Nephron progenitor cell (in vitro differentiated cells): Measurements from ENCODE around the gene EEFSEC.

Experiments
- DNase-seq: peaks from one replicate; pipeline ENCODE4 v3.0.0; 2021
- H3K27ac Mint-ChIP-seq: 2 replicates; pipeline ENCODE4 v1.8.0; 2021; ENCODE audit warnings: mild to moderate bottlenecking, moderate library complexity, mixed read lengths
- H3K27me3 Mint-ChIP-seq: 2 replicates; pipeline ENCODE4 v1.8.0; 2021; ENCODE audit warnings: mild to moderate bottlenecking, low read depth, mixed read lengths; ENCODE audit not compliant: poor library complexity
- H3K36me3 Mint-ChIP-seq: 2 replicates; pipeline ENCODE4 v1.8.0; 2021; ENCODE audit warnings: low read depth, mixed read lengths
- H3K4me1 Mint-ChIP-seq: 2 replicates; pipeline ENCODE4 v1.8.0; 2021; ENCODE audit warnings: mixed read lengths
- H3K4me3 Mint-ChIP-seq: 2 replicates; pipeline ENCODE4 v1.8.0; 2021; ENCODE audit warnings: mild to moderate bottlenecking, moderate library complexity, mixed read lengths
- H3K9me3 Mint-ChIP-seq: 2 replicates; pipeline ENCODE4 v1.8.0; 2021; ENCODE audit warnings: mild to moderate bottlenecking, moderate library complexity, mixed read lengths
- TF ChIP-seq, protein P1 (sequence below): fragments of 200-600 bp; sonication (generic); IDR thresholded peaks from 2 replicates; pipeline ENCODE4 v1.5.0; 2021; ENCODE audit warnings: antibody characterized with exemption

EEFSEC gene

DNA sequence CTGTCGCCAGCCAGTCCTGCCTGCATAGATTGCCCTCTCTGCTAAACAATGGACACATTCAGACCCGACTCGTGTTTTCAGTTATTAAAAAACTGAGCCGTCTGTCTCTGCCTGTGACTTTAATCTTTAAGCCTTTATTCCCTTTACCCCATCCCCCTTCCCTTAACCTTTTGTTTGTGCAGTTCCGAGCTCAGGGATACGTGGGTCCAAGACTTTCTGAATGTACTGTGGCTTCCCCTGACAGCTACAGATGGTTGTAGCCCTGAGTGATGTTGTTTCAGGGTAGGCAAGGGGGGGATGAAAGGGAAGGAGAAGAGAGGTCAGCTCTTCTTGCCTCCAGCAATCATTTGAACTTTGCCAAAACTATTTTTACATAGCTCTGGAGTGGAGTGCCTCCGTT lies 44.6 kb downstream of the EEFSEC start:
- no peaks in the 10 kb centered on the region for H3K36me3 Mint-ChIP-seq
- H3K4me1 Mint-ChIP-seq, result peaks cover 25% of the 10 kb centered on the region
- TF ChIP-seq, protein P1, sequence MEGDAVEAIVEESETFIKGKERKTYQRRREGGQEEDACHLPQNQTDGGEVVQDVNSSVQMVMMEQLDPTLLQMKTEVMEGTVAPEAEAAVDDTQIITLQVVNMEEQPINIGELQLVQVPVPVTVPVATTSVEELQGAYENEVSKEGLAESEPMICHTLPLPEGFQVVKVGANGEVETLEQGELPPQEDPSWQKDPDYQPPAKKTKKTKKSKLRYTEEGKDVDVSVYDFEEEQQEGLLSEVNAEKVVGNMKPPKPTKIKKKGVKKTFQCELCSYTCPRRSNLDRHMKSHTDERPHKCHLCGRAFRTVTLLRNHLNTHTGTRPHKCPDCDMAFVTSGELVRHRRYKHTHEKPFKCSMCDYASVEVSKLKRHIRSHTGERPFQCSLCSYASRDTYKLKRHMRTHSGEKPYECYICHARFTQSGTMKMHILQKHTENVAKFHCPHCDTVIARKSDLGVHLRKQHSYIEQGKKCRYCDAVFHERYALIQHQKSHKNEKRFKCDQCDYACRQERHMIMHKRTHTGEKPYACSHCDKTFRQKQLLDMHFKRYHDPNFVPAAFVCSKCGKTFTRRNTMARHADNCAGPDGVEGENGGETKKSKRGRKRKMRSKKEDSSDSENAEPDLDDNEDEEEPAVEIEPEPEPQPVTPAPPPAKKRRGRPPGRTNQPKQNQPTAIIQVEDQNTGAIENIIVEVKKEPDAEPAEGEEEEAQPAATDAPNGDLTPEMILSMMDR, result no peak
- DNase-seq, result no peak
- no peak overlapping the region for H3K4me3 Mint-ChIP-seq
- no peaks in the 10 kb centered on the region for H3K9me3 Mint-ChIP-seq
- no peak overlapping the region for H3K27ac Mint-ChIP-seq
- no peaks in the 10 kb centered on the region for H3K27me3 Mint-ChIP-seq

DNA sequence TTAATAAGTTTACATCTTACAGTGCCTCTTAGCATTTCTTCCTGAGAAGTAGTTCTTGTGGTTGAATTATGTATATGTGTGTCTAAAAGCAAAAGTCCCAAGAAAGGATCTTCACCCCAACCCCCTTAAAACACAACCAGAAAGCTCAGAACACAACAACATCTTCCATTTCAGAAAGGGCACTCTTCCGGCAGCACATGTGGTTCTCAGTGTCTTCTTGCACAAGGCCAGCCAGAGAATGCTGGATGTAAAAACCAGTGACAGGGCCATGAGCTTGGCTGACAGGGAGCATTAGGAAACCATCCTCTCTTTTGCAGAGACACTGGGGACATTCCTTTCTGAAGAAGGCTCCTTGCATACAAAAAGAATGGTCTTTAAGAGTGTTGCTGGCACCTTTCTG lies 45.0 kb downstream of the EEFSEC start:
- Mint-ChIP-seq H3K27ac (no peak overlapping the region), H3K4me1 (peaks cover 25% of the 10 kb centered on the region), H3K4me3 (no peak overlapping the region), H3K27me3 (no peaks in the 10 kb centered on the region), H3K9me3 (no peaks in the 10 kb centered on the region), H3K36me3 (no peaks in the 10 kb centered on the region)
- TF ChIP-seq, protein P1, result no peak
- DNase-seq, result no peak

DNA sequence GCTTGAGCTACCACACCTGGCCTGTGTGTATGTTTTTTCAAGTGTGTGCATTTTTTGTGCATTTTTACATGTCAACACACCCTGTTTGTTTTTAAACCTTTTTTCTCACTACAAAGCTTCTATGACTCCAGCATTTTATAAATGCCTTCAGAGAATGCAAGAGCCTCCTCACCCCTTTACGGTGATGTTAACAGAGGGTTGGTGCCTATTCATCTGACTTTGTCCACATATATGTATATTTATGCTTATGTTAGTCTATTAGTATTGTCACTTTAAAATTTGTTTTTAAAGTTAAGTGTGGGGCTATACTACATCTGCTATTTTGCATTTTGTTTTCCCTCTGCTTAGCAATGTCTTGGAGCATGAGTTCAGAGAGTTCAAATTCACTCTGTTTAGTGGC lies 45.8 kb downstream of the EEFSEC start:
- H3K9me3 Mint-ChIP-seq, result no peaks in the 10 kb centered on the region
- peaks cover 25% of the 10 kb centered on the region for H3K4me1 Mint-ChIP-seq
- TF ChIP-seq, protein P1, result no peak
- H3K27ac Mint-ChIP-seq, result no peak overlapping the region
- H3K4me3 Mint-ChIP-seq, result no peak overlapping the region
- no peaks in the 10 kb centered on the region for H3K27me3 Mint-ChIP-seq
- DNase-seq, result no peak
- no peaks in the 10 kb centered on the region for H3K36me3 Mint-ChIP-seq

DNA sequence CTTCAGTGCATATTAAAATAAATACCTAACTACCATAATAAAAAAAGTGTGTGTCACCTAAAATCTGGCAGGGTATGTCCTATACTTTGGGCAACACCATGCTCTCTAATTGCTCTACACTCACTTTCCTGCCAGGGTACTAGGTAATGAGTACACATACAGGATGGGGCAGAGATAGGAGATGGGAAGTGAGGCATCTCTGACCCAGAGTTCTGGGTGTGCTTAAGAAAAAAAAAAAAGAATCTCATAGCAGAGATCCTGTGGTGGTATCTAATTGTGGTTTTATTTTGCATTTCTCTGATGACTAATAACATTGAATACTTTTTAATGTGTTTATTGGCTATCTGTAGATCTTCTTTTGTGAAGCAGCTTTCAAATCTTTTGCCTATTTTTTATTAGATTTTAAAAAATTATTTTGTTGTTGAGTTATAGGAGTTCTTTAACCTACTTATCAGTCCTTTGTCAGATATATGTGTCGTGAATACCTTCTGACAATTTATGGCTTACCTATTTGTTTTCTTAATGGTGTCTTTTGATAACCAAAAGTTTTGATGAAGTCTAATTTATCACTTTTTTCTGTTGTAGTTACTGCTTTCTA lies 48.0 kb downstream of the EEFSEC start:
- H3K4me3 Mint-ChIP-seq, result no peak overlapping the region
- no peaks in the 10 kb centered on the region for H3K27me3 Mint-ChIP-seq
- no peak for DNase-seq
- no peaks in the 10 kb centered on the region for H3K9me3 Mint-ChIP-seq
- TF ChIP-seq, protein P1, result no peak
- H3K36me3 Mint-ChIP-seq, result no peaks in the 10 kb centered on the region
- peaks cover 30% of the 10 kb centered on the region for H3K4me1 Mint-ChIP-seq
- no peak overlapping the region for H3K27ac Mint-ChIP-seq

DNA sequence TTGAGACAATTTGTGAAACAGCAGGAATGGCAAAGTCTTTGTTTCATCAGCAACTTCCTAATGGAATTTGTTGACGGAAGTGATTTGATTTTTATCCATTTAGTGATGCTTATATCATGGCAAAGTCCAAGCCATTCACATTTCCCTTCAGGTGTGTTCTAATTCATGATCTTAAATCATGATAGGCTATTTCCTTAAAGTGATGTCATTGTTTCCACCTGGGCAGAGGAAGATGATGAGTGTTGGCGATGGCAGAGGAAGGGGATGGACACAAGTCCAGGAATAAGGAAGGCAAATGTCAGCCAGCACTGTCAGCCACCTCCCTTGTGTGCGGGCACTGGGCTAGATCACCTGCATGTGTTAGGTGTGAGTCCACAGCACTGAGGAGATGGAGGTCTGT lies 49.9 kb downstream of the EEFSEC start:
- H3K9me3 Mint-ChIP-seq, result no peaks in the 10 kb centered on the region
- H3K36me3 Mint-ChIP-seq, result no peaks in the 10 kb centered on the region
- no peak overlapping the region for H3K27ac Mint-ChIP-seq
- TF ChIP-seq, protein P1, result no peak
- peaks cover 27% of the 10 kb centered on the region for H3K4me1 Mint-ChIP-seq
- DNase-seq, result no peak
- H3K27me3 Mint-ChIP-seq, result no peaks in the 10 kb centered on the region
- no peak overlapping the region for H3K4me3 Mint-ChIP-seq

DNA sequence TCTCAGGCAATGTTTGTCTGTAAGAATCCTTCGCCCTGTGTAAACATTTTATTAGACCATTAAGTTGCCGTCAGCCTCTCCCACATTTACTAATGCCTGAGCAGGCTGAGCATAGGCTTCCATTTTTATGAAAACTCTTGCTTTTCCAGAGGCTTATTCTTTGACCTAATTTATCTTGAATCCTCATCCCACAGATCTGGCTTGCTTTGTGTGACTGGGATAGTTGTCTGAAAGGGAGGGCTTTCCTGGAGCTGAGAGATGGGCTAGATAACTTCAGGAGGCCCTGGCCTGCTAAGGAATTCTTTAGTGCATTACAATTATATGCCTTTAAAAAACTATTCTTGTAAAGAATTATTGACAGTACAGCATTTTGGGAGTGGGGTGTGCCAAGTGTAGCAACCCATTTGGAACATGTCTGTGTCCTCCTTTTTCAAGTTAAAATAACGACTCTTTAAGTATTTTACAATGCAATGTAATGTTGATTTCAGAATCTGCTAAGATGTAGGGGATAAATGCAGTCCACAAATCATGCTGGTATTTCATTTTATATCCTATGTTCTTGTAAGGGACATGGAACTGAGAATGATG lies 52.4 kb downstream of the EEFSEC start:
- H3K4me3 Mint-ChIP-seq, result no peak overlapping the region
- H3K27ac Mint-ChIP-seq, result no peak overlapping the region
- TF ChIP-seq, protein P1, result no peak
- no peak for DNase-seq
- H3K36me3 Mint-ChIP-seq, result no peaks in the 10 kb centered on the region
- H3K27me3 Mint-ChIP-seq, result peaks cover 3% of the 10 kb centered on the region
- no peaks in the 10 kb centered on the region for H3K9me3 Mint-ChIP-seq
- H3K4me1 Mint-ChIP-seq, result peaks cover 22% of the 10 kb centered on the region
